Choroid plexus epithelial cell (primary cell): ENCODE data around the gene MAPK8IP2.

Experiments
- DNase-seq: peaks from one replicate; pipeline ENCODE4 v3.0.0-alpha.2; 2010; ENCODE audit warnings: low read depth
- H3K4me3 ChIP-seq: 2 replicates; pipeline ENCODE4 v1.5.1; 2011; ENCODE audit warnings: low read depth, mild to moderate bottlenecking, control low read depth, low read length, moderate library complexity
- TF ChIP-seq, protein P1 (sequence below): conservative IDR thresholded peaks from 2 replicates; pipeline ENCODE4 v1.5.1; 2011; ENCODE audit warnings: low read depth, mild to moderate bottlenecking, control low read depth, inconsistent platforms, low read length, moderate library complexity

MAPK8IP2 gene

DNA sequence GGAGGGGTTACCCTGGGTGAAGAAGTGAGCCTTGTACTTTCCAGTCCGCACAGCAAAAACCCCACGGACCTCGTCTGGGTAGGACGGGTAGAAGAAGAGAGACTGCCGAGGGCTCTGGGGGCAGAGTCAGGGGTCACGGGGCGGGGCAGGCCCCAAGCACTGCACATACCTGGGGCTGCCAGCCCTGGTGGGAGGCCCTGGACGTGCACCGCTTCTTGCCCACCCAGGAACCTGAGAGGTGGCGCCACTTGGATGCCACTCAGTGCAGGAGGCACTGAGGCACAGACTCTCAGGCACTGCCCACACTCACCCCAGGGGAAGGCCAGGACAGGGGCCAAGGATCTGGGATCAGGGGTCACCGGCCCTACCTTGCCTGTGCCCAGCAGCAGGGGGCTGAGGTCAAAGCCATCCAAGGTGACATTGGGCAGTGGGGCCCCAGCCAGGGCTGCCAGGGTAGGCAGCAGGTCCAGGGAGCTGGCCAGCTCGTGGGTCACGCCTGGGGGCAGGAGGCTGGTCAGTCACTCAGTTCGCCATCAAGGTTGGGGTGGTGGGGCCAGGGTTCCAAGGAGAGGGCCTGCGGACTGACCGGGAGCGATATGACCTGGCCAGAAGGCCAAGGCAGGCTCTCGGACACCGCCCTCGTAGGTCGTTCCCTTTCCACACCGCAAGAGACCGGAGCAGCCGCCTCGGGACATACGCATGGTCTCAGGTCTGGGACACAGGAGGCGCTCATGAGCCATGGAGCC lies 25.1 kb downstream of the MAPK8IP2 start:
- no peak for DNase-seq
- TF ChIP-seq, protein P1, sequence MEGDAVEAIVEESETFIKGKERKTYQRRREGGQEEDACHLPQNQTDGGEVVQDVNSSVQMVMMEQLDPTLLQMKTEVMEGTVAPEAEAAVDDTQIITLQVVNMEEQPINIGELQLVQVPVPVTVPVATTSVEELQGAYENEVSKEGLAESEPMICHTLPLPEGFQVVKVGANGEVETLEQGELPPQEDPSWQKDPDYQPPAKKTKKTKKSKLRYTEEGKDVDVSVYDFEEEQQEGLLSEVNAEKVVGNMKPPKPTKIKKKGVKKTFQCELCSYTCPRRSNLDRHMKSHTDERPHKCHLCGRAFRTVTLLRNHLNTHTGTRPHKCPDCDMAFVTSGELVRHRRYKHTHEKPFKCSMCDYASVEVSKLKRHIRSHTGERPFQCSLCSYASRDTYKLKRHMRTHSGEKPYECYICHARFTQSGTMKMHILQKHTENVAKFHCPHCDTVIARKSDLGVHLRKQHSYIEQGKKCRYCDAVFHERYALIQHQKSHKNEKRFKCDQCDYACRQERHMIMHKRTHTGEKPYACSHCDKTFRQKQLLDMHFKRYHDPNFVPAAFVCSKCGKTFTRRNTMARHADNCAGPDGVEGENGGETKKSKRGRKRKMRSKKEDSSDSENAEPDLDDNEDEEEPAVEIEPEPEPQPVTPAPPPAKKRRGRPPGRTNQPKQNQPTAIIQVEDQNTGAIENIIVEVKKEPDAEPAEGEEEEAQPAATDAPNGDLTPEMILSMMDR: no peak
- H3K4me3 ChIP-seq: no peak overlapping the region

DNA sequence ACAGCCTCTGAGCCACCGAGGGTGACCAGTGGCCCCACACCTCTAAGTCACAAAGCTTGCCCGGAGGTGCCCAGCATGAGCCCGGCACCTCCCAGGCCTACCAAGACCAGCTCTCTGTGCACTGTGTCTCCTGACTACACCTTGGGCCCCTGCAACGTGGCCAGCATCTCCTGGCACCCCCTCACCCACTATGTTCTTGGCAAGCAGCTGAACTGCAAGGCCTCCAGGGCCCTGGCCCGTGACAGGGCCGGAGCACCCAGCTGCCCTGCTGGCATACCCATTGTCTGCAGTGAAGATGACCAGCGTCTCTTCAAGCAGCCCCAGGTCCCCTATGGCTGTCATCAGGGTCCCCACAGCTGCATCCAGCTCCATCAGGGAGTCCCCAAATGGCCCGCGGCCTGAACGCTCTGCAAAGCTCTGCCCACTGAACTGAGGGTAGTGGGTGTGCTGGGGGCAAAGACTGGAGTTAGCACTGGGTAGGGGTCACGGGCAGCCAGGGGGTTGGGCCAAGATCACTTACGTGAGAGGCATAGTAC lies 25.8 kb downstream of the MAPK8IP2 start:
- TF ChIP-seq, protein P1: no peak

DNA sequence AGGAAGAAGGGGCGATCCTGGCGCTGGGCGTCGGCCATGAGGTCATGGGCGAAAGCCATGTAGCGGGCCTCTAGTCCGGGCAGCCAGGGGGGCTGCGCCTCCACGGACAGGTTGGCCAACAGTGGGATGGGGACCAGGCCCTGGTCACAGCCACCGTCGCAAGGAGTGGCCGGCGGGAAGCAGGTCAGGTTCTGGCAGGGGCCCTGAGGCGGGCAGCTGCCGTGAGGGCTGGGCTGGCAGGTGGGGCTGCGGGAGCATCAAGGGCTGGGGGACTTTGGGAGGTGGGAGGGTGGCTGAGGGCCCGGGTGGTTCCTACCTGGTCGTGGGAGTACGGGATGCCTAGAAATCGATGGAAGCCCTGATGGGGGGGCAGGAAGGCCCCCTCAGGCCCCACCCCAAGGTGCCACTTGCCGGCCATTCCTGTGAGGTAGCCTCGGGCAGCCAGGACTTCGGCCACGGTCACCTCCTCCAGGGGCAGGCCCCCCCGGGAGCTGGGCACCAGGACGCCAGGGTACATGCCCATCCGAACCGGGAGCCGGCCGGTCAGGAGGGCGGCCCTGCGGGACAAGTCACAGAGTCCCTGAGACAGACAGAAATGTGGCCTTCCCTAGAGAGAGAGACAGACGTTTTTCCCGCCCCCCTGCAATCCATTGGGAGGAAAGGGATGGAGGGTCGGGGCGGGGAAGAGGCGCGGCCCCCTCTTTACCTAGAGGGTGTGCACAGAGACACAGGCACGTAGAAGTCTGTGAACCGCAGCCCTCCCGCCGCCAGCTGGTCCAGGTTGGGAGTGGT lies 26.5 kb downstream of the MAPK8IP2 start:
- DNase-seq: no peak
- H3K4me3 ChIP-seq: peak overlapping the region; percentile 85
- TF ChIP-seq, protein P1: no peak

More for the DNA sequence above, 25.8 kb downstream of the MAPK8IP2 start:
- no peak for DNase-seq
- H3K4me3 ChIP-seq: no peak overlapping the region

DNA sequence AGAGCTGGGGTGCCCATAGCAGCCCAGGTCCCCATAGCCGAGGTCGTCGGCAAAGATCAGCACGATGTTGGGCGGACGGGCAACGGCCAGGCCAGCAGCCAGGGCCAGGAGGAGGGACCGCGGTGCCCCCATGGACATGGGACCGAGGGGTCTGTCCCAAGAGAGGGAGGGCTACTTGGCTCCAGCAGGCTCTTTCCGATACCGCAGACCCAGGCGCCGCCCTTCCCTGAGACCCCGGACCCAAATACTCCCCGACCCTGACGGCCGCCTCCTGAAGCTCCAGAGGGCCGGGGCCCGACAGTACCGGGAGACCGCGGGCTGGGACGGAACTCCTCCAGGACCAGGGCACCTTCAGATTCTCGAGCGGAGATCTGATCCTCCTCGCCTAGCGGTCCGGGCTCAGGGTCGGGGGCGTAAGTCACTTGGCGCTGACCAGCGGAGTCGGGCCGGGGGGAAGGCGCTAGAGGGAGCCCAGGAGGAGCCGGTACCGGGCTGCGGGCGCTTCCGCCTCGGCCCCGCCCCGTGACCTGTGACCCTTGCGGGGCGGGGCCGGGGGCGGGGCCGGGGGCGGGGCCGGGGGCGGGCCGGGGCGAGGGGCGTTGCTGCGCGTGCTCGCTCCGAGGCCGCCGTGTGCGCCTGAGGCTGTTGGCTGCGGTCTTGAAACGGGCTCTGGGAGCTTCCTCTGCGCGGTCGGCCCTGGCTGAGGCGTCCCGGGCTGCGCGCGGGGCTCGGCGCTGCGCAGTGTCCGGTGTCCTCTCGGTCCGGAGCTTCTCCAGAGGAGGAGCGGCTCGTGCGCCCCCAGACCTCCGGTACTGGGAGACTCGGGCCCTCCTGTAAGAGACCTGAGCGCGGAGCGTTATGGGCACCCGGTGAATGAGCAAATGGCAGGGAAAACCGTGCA lies 27.3 kb downstream of the MAPK8IP2 start, which contains the start of gene ARSA:
TSS of gene ARSA (minus strand) at position 511 of the 901 bp plus-strand sequence. CDS start at position 138, 373 bp downstream.
- peak; percentile 83 for DNase-seq
- H3K4me3 ChIP-seq: peak within 1 kb of the TSS; percentile 85
- TF ChIP-seq, protein P1: peak; percentile 51

DNA sequence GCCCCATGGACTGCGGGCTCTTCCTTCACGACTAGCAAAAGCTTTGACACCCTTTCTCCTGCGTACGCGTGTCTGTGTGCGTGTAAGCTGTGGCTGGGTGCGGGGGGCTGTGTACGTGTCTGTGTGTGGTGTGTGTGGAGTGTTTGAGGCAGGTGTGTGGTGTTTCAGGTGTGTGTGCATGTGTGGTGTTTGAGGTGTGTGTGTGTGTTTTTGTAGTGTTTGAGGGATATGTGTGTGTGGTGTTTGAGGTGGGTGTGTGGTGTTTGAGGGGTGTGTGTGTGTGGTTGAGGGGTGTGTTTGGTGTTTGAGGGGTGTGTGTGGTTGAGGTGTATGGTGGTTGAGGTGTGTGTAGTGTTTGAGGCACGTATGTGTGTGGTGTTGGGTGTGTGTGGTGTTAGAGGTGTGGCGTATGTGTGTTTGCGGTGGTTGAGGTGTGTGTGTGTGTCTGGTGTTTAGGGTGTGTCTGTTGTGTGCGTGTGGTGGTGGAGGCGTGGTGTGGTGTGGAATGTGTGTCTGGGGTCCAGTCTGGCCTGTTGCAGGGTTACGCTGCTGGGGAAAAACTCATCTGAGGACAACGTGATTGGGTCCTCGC lies 28.0 kb downstream of the MAPK8IP2 start:
- peak overlapping the region; percentile 85 for H3K4me3 ChIP-seq
- TF ChIP-seq, protein P1: no peak
- DNase-seq: no peak

DNA sequence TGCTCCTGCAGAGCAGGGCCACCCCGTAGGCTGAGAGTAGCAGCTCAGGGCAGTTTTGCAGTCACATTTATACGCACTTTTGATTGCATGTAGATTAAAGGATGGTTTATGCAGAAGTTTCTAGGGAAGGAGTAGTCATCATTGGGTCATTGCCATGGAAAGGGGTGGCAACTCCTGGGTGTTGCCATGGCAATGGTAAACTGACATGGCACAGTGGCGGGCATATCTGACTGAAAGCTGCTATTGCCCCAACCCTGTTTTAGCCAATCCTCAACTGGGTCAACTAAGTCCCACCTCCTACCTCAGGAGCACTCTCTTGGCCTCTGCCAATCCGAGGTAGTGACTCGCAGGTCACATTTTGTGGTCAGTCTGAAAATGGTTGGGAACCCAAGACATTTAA lies 29.8 kb downstream of the MAPK8IP2 start:
- TF ChIP-seq, protein P1: no peak
- no peak for DNase-seq
- H3K4me3 ChIP-seq: no peak overlapping the region
